GM12892 (cell line): Measurements from ENCODE around the gene ATP11A.
"Not testable (repeated sequence)": the region's sequence is repeated elsewhere in the genome, so short reads cannot be mapped to it uniquely, and the experiment has no call there.

Experiments
- DNase-seq: peaks from one replicate; pipeline ENCODE4 v3.0.0; 2011; ENCODE audit not compliant: insufficient read length
- FAIRE-seq: peaks from 2 replicates; lab custom pipeline; 2011; peaks lifted over from hg19 to GRCh38; lab: Jason Lieb, UNC
- POLR2A ChIP-seq: IDR thresholded peaks from 2 replicates; pipeline ENCODE4 v1.6.1; 2011; ENCODE audit warnings: low read depth, low read length, control low read depth
- POLR2AphosphoS5 ChIP-seq: IDR thresholded peaks from 2 replicates; pipeline ENCODE4 v1.6.1; 2011; ENCODE audit warnings: low read depth, low read length, control low read depth
- TAF1 ChIP-seq: IDR thresholded peaks from 2 replicates; pipeline ENCODE4 v1.6.1; 2011; ENCODE audit warnings: low read depth, mild to moderate bottlenecking, control low read depth, low read length, borderline replicate concordance

The ATP11A gene

DNA sequence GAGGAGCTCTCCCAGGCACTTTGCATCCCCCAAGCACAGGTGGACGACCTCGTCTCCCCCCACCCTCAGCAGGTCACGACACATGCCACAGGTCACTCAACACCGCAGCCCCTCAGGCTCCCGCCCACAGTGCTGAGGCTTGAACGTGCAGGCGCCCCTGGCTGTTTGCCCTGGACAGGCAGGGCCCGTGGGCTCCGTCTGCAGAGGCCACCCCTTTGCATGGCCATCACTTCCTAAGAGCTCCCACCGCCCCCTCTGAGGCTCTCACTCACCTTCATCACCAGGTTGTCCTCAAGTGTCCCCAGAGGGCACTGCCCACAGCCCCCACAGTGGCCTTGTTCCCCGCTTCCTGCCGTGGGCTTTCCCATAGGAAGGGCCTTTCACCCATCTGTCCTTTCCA is 147.1 kb downstream of the ATP11A start:
- no peak for DNase-seq
- TF ChIP-seq POLR2AphosphoS5 = no peak
- TF ChIP-seq TAF1 = no peak
- TF ChIP-seq POLR2A = no peak
- no peak for FAIRE-seq

DNA sequence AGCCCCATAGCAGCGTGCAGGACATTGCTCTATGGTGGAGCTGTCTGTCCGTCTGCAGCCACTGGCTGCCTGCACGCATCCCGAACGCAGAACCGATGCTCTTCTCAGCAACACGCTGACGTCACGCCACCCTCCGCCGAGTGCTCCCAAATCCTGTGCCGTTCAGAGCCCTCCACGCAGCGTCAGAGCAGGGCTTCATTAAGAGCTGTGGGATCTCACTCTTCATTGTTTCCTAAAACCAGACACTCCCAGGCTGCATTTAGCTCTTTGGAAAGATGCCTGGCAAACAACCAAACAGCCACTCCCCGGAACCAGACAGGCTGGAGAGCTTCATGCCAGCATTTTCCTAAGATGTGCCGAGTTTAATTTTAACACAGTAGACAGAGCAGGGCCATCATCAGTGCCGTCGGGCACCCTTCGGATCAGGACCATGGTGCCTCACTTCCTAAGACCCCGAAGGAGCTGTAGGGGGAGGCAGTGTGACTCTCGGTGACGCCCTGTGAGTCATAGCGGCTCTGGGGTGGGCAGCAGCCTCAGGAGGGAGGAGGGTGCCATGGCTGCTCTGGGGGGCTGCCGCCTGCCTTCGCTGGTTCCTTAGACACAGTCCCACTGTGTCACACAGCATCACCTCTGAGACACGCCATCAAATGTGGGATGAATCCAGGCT is 147.7 kb downstream of the ATP11A start:
- TF ChIP-seq POLR2AphosphoS5 (no peak), TAF1 (no peak), POLR2A (no peak)
- FAIRE-seq (no peak), DNase-seq (no peak)

DNA sequence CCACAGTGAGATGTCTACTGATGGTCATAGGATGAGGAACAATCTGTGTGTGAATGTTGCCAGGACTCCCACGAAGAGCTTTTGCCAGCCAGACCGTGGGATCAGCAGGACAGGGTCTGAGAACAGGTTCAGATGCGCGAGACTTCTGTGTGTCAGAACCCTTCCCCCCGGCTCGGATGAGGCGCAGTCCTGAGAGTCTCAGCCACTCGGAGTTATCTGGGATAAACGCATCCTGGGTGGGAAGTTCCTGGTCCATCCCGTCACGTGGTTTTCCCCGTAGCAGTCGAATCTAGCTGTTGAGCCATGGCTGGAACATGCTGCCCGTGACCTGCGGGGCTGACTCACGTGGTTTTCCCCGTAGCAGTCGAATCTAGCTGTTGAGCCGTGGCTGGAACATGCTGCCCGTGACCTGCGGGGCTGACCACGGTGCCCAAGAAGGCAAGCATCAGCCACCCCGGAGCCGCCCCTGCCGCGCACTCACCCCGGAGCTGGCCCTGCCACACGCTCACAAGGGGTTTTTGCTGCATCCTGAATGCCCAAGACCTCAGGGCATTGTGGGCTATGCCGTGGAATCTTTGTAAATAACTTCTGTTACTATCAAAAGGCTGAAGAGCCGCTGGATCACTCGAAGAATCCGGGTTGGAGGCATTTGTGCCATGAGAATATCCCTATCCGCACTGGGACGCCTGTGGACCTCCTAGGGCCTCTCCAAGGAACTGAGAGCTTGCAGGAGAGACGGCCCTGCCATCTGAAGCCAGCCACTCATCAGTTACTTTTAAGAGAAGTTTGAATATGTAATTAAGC is 148.4 kb downstream of the ATP11A start:
- FAIRE-seq (no peak), DNase-seq (no peak)
- TF ChIP-seq POLR2A (no peak), TAF1 (no peak), POLR2AphosphoS5 (no peak)

DNA sequence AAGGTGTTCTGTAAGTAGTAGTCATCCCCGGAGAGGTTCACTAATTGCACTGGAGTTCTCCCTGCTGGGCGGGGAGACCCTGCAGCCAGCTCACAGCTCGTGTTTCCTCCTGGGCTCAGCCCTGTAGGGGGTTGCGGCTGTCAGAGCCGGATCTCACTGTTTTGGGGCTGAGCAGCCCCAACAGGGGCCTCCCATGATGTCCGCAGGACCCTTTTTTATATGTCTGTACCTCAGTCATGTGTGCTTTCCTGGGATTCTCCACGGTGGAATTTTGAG is 148.9 kb downstream of the ATP11A start:
- FAIRE-seq (no peak), DNase-seq (no peak)
- TF ChIP-seq POLR2A (no peak), POLR2AphosphoS5 (no peak), TAF1 (no peak)

DNA sequence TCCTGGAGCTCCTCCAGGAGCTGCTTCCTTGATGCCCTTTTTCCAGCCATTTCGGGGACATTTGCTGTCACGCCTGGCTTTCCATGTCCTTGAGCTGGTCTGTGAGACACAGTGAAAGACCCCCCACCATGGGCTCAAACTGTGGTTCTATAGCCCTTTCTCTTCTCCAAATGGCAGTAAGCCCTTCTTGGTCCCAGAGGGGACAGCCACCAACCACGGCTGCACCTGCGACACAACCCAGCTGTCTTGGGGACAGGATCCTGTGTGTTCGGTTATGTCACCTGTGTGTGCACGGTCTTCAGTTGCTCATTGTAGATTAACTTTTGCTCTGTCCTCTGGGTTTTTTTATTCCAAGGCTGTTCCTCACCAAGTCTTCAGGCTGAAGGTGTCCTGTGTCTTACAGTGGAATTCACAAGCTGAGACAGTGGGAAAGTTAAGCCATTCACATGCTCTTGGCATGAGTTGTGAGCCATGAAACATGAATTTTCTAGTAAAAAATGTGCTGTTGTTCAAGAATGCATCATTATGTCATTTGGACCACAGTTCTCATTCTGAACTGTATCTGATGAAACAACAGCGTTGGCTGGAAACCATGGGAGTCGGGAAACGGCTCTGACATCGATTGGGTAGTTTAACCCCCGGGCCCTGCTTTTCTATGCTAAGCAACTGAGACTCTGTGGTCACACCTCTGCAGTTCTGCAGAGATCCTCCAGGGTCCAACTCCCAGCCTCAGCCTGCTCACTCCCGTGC is 149.7 kb downstream of the ATP11A start:
- DNase-seq (no peak), FAIRE-seq (no peak)
- TF ChIP-seq TAF1 = no peak
- TF ChIP-seq POLR2A = no peak

DNA sequence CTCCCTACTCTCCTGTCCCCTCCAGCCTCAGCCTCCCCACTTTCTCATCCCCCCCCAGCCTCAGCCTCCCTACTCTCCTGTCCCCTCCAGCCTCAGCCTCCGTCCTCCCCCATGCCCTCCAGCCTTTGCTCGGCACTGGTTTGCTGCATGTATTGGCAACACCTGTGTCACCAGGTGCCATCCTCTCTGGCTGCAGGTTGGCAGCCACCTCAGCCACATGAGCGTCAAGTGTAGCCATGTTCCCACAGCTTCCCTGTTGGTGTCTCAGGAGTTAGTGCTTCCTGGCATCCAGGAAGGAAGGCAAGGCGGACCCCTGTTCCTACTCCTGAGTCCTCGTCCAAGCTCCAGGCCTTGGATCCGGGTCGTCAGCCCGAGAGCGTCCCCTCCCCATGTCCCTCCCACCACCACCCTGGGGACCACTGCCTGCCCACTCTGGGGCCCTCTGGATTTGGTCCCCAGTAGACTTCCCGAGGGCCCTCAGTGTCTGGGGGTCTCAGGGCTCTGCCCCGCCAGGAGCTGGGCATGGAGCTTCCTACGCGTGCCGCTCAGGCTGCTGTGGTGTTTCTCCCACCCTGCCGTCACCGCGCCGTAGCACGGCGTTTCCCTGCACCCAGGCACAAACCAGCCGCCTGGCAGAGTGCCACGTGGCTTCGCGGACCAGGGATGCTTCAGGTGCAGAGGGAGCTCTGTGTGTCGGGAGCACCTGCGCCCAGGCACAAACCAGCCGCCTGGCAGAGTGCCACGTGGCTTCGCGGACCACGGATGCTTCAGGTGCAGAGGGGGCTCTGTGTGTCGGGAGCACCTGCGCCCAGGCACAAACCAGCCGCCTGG is 150.8 kb downstream of the ATP11A start:
- DNase-seq = no peak
- no peak for FAIRE-seq

DNA sequence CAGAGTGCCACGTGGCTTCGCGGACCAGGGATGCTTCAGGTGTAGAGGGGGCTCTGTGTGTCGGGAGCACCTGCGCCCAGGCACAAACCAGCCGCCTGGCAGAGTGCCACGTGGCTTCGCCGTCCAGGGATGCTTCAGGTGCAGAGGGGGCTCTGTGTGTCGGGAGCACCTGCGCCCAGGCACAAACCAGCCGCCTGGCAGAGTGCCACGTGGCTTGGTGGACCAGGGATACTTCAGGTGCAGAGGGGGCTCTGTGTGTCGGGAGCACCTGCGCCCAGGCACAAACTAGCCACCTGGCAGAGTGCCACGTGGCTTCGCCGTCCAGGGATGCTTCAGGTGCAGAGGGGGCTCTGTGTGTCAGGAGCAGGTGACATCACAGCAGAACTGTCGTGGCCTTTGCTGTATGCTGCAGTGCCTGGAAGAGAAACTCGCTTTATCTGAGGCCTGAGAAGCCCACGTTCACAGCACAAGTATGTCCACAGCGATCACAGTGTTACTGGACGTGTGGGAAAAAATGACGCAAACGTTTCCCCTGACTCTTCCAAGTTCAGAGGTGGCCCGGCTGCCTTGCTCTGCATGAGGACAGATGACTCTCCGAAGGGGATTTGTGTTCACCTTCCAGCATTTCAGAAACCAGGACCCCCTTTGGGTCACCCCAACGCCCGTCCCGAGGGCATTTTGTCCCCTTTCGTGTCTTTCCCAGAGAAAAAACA is 151.6 kb downstream of the ATP11A start:
- not testable (repeated sequence) for FAIRE-seq, DNase-seq

More for the DNA sequence above, 150.8 kb downstream of the ATP11A start:
- TF ChIP-seq TAF1 (no peak), POLR2AphosphoS5 (no peak), POLR2A (no peak)

DNA sequence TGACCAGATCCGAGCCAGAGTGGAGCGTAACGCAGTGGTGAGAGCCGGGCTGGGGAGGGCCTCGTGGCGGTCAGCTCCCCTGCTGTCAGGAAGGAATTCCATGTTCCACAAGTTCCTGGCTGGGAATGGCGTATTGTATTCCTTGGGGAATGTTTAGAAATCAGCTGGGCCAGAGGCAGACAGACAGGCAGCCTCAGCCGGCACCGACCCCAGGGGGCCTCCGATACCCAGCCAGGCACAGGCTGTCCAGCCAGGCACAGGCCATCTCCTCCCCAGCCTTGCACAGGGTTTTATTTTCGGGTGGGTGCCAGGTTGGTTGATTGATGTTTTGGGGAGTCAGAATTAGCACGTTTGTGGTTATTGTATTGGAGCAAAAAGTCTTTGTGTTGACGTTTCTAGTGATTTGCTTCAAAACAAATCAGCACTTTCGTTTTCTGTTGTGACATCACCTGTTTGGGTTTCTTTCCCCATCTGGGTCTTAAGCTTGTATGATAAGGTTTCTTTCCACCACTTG is 152.6 kb downstream of the ATP11A start:
- no peak for TF ChIP-seq TAF1
- TF ChIP-seq POLR2AphosphoS5 = no peak
- TF ChIP-seq POLR2A = no peak
- DNase-seq = no peak
- no peak for FAIRE-seq

DNA sequence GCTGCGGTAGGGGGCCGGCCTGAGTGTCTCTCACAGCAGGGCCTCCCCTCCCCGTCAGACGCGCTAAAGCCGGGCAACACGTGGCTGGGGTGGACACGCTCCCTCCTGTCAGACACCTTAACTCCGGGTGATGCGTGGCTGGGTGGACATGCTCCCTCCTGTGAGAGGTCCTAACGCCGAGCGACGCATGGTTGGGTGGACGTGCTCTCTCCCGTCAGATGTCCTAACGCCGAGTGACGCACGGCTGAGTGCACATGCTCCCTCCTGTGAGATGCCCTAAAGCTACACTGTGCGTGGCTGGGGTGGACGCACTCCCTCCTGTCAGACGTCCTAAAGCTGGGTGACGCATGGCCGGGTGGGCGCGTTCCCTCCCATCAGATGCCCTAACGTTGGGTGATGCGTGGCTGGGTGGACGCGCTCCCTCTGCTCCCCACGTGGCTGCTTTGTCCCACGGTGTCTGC is 153.1 kb downstream of the ATP11A start:
- TF ChIP-seq TAF1 (no peak), POLR2AphosphoS5 (no peak), POLR2A (no peak)
- no peak for FAIRE-seq
- DNase-seq = no peak

DNA sequence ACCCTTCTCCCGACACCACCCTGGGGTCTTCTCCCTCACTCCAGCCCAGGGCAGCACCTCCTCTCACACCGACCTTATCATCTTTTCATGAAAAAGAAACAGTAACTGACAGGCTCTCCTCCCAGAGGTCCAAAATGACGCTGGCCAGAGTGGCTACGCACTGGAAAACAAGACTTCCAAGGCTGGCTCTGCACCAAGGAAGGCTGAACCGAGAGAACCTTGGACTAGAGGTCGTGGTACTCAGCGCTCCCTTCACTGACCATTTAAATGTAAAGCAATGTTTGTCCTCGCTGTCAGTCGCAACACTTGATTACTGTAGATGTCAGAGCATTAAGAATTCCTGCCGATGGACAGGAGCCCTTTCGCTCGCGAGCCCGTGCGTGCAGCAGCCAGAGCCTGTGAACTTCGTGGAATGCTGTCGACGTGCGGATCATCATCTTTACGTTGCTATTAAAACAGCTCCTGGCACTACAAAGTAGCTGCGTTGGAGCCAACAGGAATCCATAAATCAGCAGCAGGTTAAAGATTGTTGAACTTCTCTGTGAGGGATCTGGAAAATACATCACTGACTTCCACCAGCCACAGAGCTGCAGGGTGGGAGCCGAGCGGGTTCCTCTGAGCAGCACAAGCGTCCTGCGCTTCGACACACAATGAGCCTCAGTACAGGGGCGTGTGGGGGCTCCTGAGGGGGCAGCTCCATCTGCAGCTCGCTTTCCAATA is 153.7 kb downstream of the ATP11A start:
- no peak for DNase-seq
- TF ChIP-seq POLR2A (no peak), POLR2AphosphoS5 (no peak), TAF1 (no peak)
- no peak for FAIRE-seq
